Superior temporal gyrus (tissue), 1 donor: Measurements from ENCODE around the gene LBHD2.
"Not testable (repeated sequence)": the region's sequence is repeated elsewhere in the genome, so short reads cannot be mapped to it uniquely, and the experiment has no call there.

ENCODE experiments used
- DNase-seq: peaks from one replicate; pipeline ENCODE4 v3.0.0-alpha.2; 2016; ENCODE audit errors: extremely low spot score

The LBHD2 gene

GRCh38 chr14:103103461-103104388 is 19.7 kb downstream of the LBHD2 start:
- no peak for DNase-seq

- DNase-seq = no peak
Measured at GRCh38 chr14:103104389-103104653, 20.3 kb downstream of the LBHD2 start.

GRCh38 chr14:103104654-103105452 is 20.8 kb downstream of the LBHD2 start:
- DNase-seq = peak; percentile 55

DNA sequence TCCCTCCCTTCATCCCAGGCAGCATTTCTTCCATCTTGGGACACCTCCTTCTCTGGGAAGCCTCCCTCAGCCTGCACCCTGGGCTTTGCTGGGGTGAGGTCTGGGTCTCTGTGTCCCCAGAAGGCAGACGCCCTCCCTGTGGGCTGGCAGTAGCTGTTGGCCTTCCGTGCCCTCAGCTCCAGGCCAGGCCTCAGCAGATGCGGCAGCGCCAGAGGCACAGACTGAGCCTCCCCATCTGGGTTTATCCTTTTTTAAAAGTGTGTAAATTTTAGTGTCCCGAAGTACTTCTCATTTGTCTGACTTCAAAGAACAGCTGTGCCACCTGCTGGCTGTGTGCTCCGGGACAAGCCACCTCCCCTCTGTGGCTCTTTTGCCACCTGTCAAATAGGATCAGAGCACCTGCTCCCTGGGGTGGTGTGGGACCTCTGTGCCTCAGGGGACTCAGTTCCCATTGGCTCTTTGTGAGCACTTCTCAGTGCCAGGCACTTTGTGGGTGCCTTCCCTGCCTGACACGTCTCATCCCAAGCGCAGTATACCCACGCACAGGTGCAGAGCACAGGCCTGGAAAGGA is 21.7 kb downstream of the LBHD2 start:
- DNase-seq = no peak

DNA sequence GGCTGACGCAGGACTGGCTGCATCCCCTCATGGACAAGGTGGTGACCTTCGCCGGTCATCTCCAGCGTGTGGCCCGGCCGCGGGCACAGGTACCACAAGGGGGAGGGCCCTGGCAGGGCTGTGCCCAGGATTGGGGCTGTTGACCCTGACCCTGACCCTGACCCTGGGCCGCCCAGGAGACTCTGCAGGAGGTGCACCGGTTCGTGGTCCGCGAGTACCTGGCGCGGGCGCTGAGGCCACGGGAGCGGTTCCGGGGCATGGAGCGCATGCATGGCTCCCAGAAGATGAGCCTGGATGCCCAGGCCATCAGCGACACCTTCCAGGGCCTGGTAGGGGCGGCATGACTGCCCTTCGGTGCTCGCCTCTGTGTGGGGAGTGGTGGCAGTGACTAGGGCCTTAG is 23.4 kb downstream of the LBHD2 start:
- DNase-seq = no peak

DNA sequence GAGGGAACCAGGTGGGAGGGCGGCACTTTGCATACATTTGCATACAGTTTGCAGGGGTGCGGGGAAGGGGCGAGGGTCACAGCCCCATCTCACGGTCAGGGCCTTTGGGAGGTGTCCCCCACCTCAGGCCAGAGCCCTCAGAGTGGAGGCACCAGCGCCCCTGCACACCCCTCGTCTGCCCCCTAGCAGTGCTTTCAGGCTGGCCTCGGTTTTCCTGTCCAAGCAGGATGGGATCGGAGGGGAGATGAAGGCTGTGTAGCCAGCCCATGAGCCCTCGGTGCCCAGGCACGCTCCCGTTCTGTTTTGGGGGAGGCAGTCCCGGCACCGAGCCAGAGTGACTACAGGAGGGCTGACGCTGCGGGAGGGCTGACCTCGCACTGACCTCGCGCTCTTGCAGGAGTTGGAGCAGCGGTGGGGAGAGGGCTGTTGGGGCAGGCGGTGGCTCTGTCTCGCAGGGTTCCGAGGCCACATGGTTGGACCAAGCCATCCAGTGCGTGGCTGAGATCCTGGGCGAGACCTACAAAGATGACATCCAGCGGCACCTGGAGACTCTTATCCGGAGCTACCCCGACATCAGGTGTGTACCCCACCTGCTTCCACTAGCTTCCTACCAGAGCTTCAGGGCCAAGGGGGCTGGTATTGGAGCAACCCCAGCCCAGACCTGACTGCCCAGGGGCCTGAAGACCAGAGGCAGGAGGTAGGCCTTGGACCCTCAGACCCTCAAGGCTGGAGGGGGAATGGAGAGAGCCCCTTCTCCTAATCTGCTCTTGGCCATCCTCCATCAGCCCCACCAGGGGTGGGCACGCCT is 24.1 kb downstream of the LBHD2 start:
- DNase-seq = no peak

GRCh38 chr14:103108749-103109207 is 24.8 kb downstream of the LBHD2 start:
- DNase-seq = no peak

DNA sequence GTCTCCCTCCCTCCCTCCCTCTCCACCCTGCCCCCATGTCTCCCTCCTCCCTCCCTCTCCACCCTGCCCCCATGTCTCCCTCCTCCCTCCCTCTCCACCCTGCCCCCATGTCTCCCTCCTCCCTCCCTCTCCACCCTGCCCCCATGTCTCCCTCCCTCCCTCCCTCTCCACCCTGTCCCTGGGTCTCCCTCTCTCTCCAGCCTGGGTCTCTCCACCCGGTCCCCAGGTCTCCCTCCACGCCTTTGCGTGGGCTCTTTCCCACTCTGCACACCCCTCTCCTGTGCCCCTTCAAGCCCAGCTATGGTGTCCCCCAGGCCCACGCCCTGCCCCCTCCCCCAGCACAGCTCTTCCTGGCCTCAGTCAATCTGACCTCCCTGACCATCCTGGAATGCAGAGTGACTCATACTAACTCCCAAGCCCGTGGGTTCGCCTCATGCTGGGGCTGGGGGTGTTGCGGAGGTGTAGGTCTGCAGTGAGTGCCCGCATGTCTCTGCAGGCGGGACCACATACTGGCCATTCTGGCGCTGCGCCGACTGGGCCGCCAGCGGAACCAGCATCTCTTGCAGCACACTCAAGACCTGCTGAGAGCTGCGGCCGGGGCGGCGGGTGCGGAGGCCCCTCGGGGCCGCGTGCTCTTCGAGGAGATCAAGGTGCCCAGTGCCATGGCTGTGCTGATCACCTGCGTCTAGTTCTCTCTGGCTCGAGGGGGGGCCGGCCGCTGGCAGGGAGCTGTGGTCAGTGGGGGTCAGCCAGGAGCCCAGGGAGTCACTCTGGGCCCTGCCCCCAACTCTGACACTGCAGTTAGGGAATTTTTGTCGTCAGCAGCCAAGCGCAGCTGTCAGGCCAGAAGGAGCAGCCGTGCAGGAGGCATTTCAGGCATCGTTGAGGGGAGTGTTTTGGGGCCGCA is 25.8 kb downstream of the LBHD2 start:
- no peak for DNase-seq

GRCh38 chr14:103110681-103111231 is 26.7 kb downstream of the LBHD2 start:
- DNase-seq = no peak

DNA sequence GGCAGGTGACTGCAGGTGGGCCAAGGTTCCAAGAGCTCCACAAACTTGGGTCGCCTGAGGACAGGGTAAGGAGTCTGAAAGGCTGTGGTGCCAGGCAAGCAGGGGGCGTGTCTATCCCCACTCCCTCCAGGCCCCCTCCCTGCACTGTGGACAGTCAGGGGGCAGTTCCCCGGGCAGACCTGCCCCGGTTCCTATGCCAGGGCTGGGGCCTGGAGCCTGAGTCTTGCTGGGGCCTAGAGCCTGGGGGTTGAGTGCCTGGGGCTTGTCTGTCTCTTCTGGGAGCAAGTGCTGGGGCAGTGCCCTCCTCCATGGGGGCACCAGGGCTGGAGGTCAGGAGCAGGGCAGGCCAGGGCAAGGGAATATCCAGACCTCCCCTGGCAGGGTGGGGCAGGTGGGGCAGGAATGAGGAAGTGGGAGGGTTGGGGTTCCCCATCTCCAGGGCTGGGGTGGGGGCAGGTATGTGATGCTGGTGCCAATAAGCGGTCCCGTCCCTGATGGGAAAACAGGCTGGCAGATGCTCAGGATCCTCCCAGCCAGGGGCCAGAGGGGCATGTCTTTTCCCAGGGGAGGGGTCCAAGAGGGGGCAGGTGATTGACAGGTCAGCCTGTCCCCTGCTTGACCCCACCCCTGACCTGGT is 27.3 kb downstream of the LBHD2 start:
- no peak for DNase-seq

DNA sequence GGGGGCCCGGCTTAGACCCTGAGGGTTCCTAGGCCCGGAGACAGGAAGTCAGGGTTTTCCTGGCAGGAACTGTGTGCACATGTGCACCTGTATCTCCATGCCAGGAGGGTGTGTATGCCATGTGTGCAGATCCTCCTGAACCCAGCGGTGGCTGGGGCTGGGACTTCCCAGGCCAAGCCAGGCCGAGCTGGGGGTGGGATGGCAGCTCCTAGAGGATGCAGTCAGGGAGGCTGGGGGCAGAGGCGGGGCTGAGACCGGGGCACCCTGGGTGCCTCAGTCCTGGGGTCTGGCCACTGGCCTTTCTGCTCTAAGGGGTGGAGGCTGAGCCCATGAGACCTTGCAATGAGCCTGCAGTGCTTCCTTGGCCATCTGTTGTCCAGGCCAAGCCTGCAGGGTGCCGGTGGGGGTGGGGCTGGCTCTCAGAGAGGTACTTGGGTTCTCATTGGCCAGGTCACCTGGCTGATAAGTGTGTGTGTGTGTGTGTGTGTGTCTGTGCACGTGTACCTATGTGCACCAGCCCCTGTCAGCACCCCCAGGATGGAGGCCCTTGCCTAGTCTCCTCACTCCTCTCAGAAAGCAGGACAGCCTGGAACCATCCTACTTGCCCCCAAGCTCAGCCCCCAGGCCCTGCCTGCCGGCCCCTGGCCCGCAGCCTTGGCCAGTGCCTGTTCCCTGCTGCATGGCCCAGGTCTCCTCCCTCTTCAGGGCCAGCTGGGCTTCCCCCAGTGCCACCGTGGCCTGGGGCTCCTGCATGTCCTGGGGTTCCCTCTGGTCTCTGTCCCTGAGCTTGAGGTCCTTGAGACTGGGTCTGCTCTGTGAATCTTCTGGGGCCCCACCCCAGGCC is 28.6 kb downstream of the LBHD2 start:
- no peak for DNase-seq

- DNase-seq = no peak
Measured at GRCh38 chr14:103113303-103113702, 29.3 kb downstream of the LBHD2 start.

DNA sequence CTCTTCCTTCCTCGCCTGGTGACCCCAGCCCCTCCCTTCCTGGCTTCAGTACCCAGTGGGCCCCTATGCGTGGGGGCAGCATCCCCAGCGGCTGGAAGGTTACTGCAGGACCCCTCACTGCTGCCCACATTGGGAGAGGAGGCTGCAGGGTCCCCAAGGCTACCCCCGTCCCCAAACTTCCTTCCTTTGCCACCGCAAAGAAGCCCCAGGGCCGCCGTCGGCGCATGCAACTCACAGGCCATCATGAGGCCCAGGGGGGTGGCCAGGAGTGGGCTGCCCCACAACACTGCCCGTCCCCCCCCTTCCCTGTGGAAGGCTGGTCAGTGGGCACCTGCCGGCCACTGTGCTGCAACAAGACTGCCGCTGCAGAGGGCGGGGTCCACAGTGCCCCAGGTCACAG is 29.8 kb downstream of the LBHD2 start:
- no peak for DNase-seq

- not testable (repeated sequence) for DNase-seq
Measured at GRCh38 chr14:103115086-103115679, 31.2 kb downstream of the LBHD2 start.

DNA sequence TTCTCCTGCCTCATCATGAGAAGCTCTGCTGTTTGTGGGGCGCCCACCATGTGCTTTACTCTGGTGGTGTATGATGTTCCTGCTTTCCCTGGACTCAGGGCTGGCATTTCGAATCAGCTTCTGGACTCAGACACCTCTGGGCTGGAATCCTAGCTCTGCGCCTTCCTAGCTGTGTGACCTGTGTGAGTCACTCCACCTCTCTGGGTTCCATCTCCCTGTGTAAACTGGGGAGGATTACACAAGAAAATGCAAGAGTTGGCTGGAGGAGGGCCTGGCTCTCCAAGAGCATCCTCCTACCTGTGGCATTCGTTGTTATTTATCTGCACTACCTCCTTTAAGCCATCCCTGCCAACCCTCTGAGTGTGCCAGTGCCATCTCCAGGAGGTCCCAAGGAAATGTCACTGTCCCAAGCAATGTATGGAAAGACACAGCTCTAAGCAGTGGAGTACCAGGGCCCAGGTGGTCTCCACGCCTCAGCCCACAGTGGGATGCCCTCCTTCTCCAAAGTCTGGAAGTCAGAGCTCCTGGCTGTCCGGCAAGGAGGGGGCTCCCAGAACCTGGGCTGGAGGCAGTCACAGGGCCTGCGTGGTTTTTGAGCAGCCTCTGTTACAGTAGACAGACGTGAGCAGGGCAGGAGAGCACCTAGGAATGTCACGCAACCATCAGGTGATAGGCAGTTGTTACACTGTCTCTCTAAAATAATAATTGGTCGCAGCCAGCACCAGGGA is 32.0 kb downstream of the LBHD2 start:
- DNase-seq = no peak

- DNase-seq = no peak
Measured at GRCh38 chr14:103116636-103117035, 32.6 kb downstream of the LBHD2 start.

GRCh38 chr14:103117499-103117898 is 33.5 kb downstream of the LBHD2 start:
- not testable (repeated sequence) for DNase-seq
